Measurements from ENCODE around the gene ELOVL2. TPM values are rescaled to one million over a fixed set of nuclear protein-coding genes. Genes with fewer than 3 reads are reported as not detected.
"Not testable (repeated sequence)": the region's sequence is repeated elsewhere in the genome, so short reads cannot be mapped to it uniquely, and the experiment has no call there.

ELOVL2 gene
- total RNA-seq (0.76 TPM), polyA plus RNA-seq (0.91 TPM)
- long read RNA-seq, donor 1 = 0 reads
- long read RNA-seq, donor 2 = 0 reads
- long read RNA-seq, donor 3 = 0 reads
- long read RNA-seq, donor 4 = 0 reads
- long read RNA-seq, donor 5 = 0 reads
- long read RNA-seq, donor 6 = 0 reads
- long read RNA-seq, donor 7 = 0 reads
- long read RNA-seq, donor 8 = 0 reads
- long read RNA-seq, donor 9 = 0 reads
- long read RNA-seq, donor 10 = 0 reads

- H3K9me3 ChIP-seq (ENCODE audit: control insufficient read depth in 2 of 2, insufficient read depth in 1 of 2, low read length in 1 of 2) = peaks cover 5 to 7% of the 10 kb centered on the region in 2 donors
- H3K4me3 ChIP-seq (ENCODE audit: low read length in 2 of 2) = peak within 1 kb of the TSS; percentile 30 to 54
- peak in 5 of 9 donors; percentile 23 to 46 (median 34) for DNase-seq (ENCODE audit: low read depth in 6 of 9, low spot score in 9 of 9)
- peaks cover 5 to 9% of the 10 kb centered on the region in 2 donors for H3K4me1 ChIP-seq (ENCODE audit: control insufficient read depth in 2 of 2, insufficient read depth in 2 of 2, low read length in 2 of 2)
- whole genome bisulfite sequencing = 3% methylated on average over 124 of the region's 124 CpGs
- no peaks in the 10 kb centered on the region for H3K36me3 ChIP-seq (ENCODE audit: control insufficient read depth in 2 of 2, insufficient read depth in 2 of 2, low read length in 1 of 2)
- H3K27me3 ChIP-seq (ENCODE audit: control insufficient read depth in 2 of 2, insufficient read depth in 1 of 2, low read length in 1 of 2) = peaks cover 46 to 68% of the 10 kb centered on the region in 2 donors
- H3K27ac ChIP-seq (ENCODE audit: low read depth in 1 of 2, low read length in 1 of 2) = no peak within 1 kb of the TSS
Measured at GRCh38 chr6:11043961-11044711, at the start of gene ELOVL2. TSS of gene ELOVL2 (minus strand) at chr6:11044305. CDS start at chr6:11044230, 75 bp downstream.

GRCh38 chr6:11093376-11093625, 49.2 kb upstream of the ELOVL2 start:
- peak overlapping the region; percentile 85 to 87 for H3K27ac ChIP-seq (ENCODE audit: low read depth in 1 of 2, low read length in 1 of 2)

GRCh38 chr6:11092668-11093375, 48.7 kb upstream of the ELOVL2 start:
- H3K4me1 ChIP-seq (ENCODE audit: control insufficient read depth in 2 of 2, insufficient read depth in 2 of 2, low read length in 2 of 2) = peaks cover 6 to 11% of the 10 kb centered on the region in 2 donors
- peak overlapping the region; percentile 85 to 87 for H3K27ac ChIP-seq (ENCODE audit: low read depth in 1 of 2, low read length in 1 of 2)
- 1% methylated on average over 10 of the region's 10 CpGs for WGBS
- no peaks in the 10 kb centered on the region for H3K36me3 ChIP-seq (ENCODE audit: control insufficient read depth in 2 of 2, insufficient read depth in 2 of 2, low read length in 1 of 2)
- peak in 3 of 9 donors; percentile 43 to 59 (median 53) for DNase-seq (ENCODE audit: low read depth in 6 of 9, low spot score in 9 of 9)
- H3K4me3 ChIP-seq (ENCODE audit: low read length in 2 of 2) = peak overlapping the region; percentile 71 to 99
- H3K9me3 ChIP-seq (ENCODE audit: control insufficient read depth in 2 of 2, insufficient read depth in 1 of 2, low read length in 1 of 2) = no peaks in the 10 kb centered on the region
- H3K27me3 ChIP-seq (ENCODE audit: control insufficient read depth in 2 of 2, insufficient read depth in 1 of 2, low read length in 1 of 2) = no peaks in the 10 kb centered on the region

More at GRCh38 chr6:11093376-11093625, 49.2 kb upstream of the ELOVL2 start:
- no peaks in the 10 kb centered on the region for H3K9me3 ChIP-seq (ENCODE audit: control insufficient read depth in 2 of 2, insufficient read depth in 1 of 2, low read length in 1 of 2)
- DNase-seq (ENCODE audit: low read depth in 6 of 9, low spot score in 9 of 9) = peak in 1 of 9 donors; percentile 43
- peaks cover 6 to 11% of the 10 kb centered on the region in 2 donors for H3K4me1 ChIP-seq (ENCODE audit: control insufficient read depth in 2 of 2, insufficient read depth in 2 of 2, low read length in 2 of 2)
- peak overlapping the region; percentile 71 to 99 for H3K4me3 ChIP-seq (ENCODE audit: low read length in 2 of 2)
- no peaks in the 10 kb centered on the region for H3K27me3 ChIP-seq (ENCODE audit: control insufficient read depth in 2 of 2, insufficient read depth in 1 of 2, low read length in 1 of 2)
- under 1% methylated on average over 17 of the region's 17 CpGs for WGBS
- peaks cover 0 to 3% of the 10 kb centered on the region in 2 donors for H3K36me3 ChIP-seq (ENCODE audit: control insufficient read depth in 2 of 2, insufficient read depth in 2 of 2, low read length in 1 of 2)

- not testable (repeated sequence) for H3K9me3 ChIP-seq (ENCODE audit: control insufficient read depth in 2 of 2, insufficient read depth in 1 of 2, low read length in 1 of 2); H3K36me3 ChIP-seq (ENCODE audit: control insufficient read depth in 2 of 2, insufficient read depth in 2 of 2, low read length in 1 of 2); H3K27me3 ChIP-seq (ENCODE audit: control insufficient read depth in 2 of 2, insufficient read depth in 1 of 2, low read length in 1 of 2); DNase-seq (ENCODE audit: low read depth in 6 of 9, low spot score in 9 of 9); H3K27ac ChIP-seq (ENCODE audit: low read depth in 1 of 2, low read length in 1 of 2); H3K4me3 ChIP-seq (ENCODE audit: low read length in 2 of 2)
- peaks cover 5 to 10% of the 10 kb centered on the region in 2 donors for H3K4me1 ChIP-seq (ENCODE audit: control insufficient read depth in 2 of 2, insufficient read depth in 2 of 2, low read length in 2 of 2)
- WGBS = 98% methylated on average over 5 of the region's 5 CpGs
Measured at GRCh38 chr6:11091141-11091540, 47.0 kb upstream of the ELOVL2 start.

- no peak overlapping the region for H3K27ac ChIP-seq (ENCODE audit: low read depth in 1 of 2, low read length in 1 of 2)
- 96% methylated on average over 1 of the region's 1 CpG for WGBS
- no peaks in the 10 kb centered on the region for H3K36me3 ChIP-seq (ENCODE audit: control insufficient read depth in 2 of 2, insufficient read depth in 2 of 2, low read length in 1 of 2)
- H3K4me3 ChIP-seq (ENCODE audit: low read length in 2 of 2) = no peak overlapping the region
- H3K9me3 ChIP-seq (ENCODE audit: control insufficient read depth in 2 of 2, insufficient read depth in 1 of 2, low read length in 1 of 2) = no peaks in the 10 kb centered on the region
- peaks cover 2 to 3% of the 10 kb centered on the region in 2 donors for H3K4me1 ChIP-seq (ENCODE audit: control insufficient read depth in 2 of 2, insufficient read depth in 2 of 2, low read length in 2 of 2)
- H3K27me3 ChIP-seq (ENCODE audit: control insufficient read depth in 2 of 2, insufficient read depth in 1 of 2, low read length in 1 of 2) = no peaks in the 10 kb centered on the region
- no peak for DNase-seq (ENCODE audit: low read depth in 6 of 9, low spot score in 9 of 9)
Measured at GRCh38 chr6:11089695-11090094, 45.6 kb upstream of the ELOVL2 start.

GRCh38 chr6:11087141-11087812, 43.2 kb upstream of the ELOVL2 start:
- H3K4me3 ChIP-seq (ENCODE audit: low read length in 2 of 2); H3K4me1 ChIP-seq (ENCODE audit: control insufficient read depth in 2 of 2, insufficient read depth in 2 of 2, low read length in 2 of 2); H3K27me3 ChIP-seq (ENCODE audit: control insufficient read depth in 2 of 2, insufficient read depth in 1 of 2, low read length in 1 of 2); H3K27ac ChIP-seq (ENCODE audit: low read depth in 1 of 2, low read length in 1 of 2); H3K9me3 ChIP-seq (ENCODE audit: control insufficient read depth in 2 of 2, insufficient read depth in 1 of 2, low read length in 1 of 2); DNase-seq (ENCODE audit: low read depth in 6 of 9, low spot score in 9 of 9); H3K36me3 ChIP-seq (ENCODE audit: control insufficient read depth in 2 of 2, insufficient read depth in 2 of 2, low read length in 1 of 2): not testable (repeated sequence)
- WGBS = 96% methylated on average over 47 of the region's 47 CpGs

- Histone ChIP-seq H3K27me3 (ENCODE audit: control insufficient read depth in 2 of 2, insufficient read depth in 1 of 2, low read length in 1 of 2) (no peaks in the 10 kb centered on the region), H3K9me3 (ENCODE audit: control insufficient read depth in 2 of 2, insufficient read depth in 1 of 2, low read length in 1 of 2) (no peaks in the 10 kb centered on the region), H3K36me3 (ENCODE audit: control insufficient read depth in 2 of 2, insufficient read depth in 2 of 2, low read length in 1 of 2) (no peaks in the 10 kb centered on the region), H3K4me1 (ENCODE audit: control insufficient read depth in 2 of 2, insufficient read depth in 2 of 2, low read length in 2 of 2) (no peaks in the 10 kb centered on the region), H3K27ac (ENCODE audit: low read depth in 1 of 2, low read length in 1 of 2) (no peak overlapping the region), H3K4me3 (ENCODE audit: low read length in 2 of 2) (no peak overlapping the region)
- no peak for DNase-seq (ENCODE audit: low read depth in 6 of 9, low spot score in 9 of 9)
- 90% methylated on average over 3 of the region's 3 CpGs for WGBS
Measured at GRCh38 chr6:11085758-11086435, 41.8 kb upstream of the ELOVL2 start.

- no peaks in the 10 kb centered on the region for H3K27me3 ChIP-seq (ENCODE audit: control insufficient read depth in 2 of 2, insufficient read depth in 1 of 2, low read length in 1 of 2)
- no peak overlapping the region for H3K4me3 ChIP-seq (ENCODE audit: low read length in 2 of 2)
- H3K4me1 ChIP-seq (ENCODE audit: control insufficient read depth in 2 of 2, insufficient read depth in 2 of 2, low read length in 2 of 2) = no peaks in the 10 kb centered on the region
- H3K36me3 ChIP-seq (ENCODE audit: control insufficient read depth in 2 of 2, insufficient read depth in 2 of 2, low read length in 1 of 2) = no peaks in the 10 kb centered on the region
- WGBS = 95% methylated on average over 5 of the region's 5 CpGs
- peaks cover 0 to 3% of the 10 kb centered on the region in 2 donors for H3K9me3 ChIP-seq (ENCODE audit: control insufficient read depth in 2 of 2, insufficient read depth in 1 of 2, low read length in 1 of 2)
- DNase-seq (ENCODE audit: low read depth in 6 of 9, low spot score in 9 of 9) = no peak
- no peak overlapping the region for H3K27ac ChIP-seq (ENCODE audit: low read depth in 1 of 2, low read length in 1 of 2)
Measured at GRCh38 chr6:11083956-11084355, 39.9 kb upstream of the ELOVL2 start.

Measured in thymus (tissue), 14 donors.